Ishikawa (cell line): Measurements from ENCODE around the gene ZBTB2.

ENCODE experiments used
- CEBPB ChIP-seq: IDR thresholded peaks from 2 replicates; pipeline ENCODE4 v1.6.1; 2012
- CREB1 ChIP-seq: IDR thresholded peaks from 2 replicates; pipeline ENCODE4 v1.6.1; 2012; ENCODE audit warnings: low read depth
- EGR1 ChIP-seq: IDR thresholded peaks from 2 replicates; pipeline ENCODE4 v1.6.1; 2012
- EP300 ChIP-seq: IDR thresholded peaks from 2 replicates; pipeline ENCODE4 v1.6.1; 2012; ENCODE audit warnings: borderline replicate concordance
- FOXM1 ChIP-seq: IDR thresholded peaks from 2 replicates; pipeline ENCODE4 v1.6.1; 2012; ENCODE audit warnings: low read depth, borderline replicate concordance
- NFIC ChIP-seq: IDR thresholded peaks from 2 replicates; pipeline ENCODE4 v1.6.1; 2012
- RAD21 ChIP-seq: IDR thresholded peaks from 2 replicates; pipeline ENCODE4 v1.6.1; 2012; ENCODE audit warnings: low read depth
- TAF1 ChIP-seq: IDR thresholded peaks from 2 replicates; pipeline ENCODE4 v1.6.1; 2012; ENCODE audit warnings: low read depth, mild to moderate bottlenecking
- TCF12 ChIP-seq: IDR thresholded peaks from 2 replicates; pipeline ENCODE4 v1.6.1; 2012; ENCODE audit warnings: low read depth
- TEAD4 ChIP-seq: IDR thresholded peaks from 2 replicates; pipeline ENCODE4 v1.6.1; 2012
- YY1 ChIP-seq: IDR thresholded peaks from 2 replicates; pipeline ENCODE4 v1.6.1; 2012; ENCODE audit warnings: low read depth
- ZBTB7A ChIP-seq: IDR thresholded peaks from 2 replicates; pipeline ENCODE4 v1.6.1; 2012; ENCODE audit warnings: low read depth
- TF ChIP-seq, protein P1 (sequence below): IDR thresholded peaks from 2 replicates; pipeline ENCODE4 v1.6.1; 2012
- TF ChIP-seq, protein P2 (sequence below): IDR thresholded peaks from 2 replicates; pipeline ENCODE4 v1.6.1; 2012; ENCODE audit warnings: low read depth, mild to moderate bottlenecking
- TF ChIP-seq, protein P3 (sequence below): IDR thresholded peaks from 2 replicates; pipeline ENCODE4 v1.6.1; 2012

The ZBTB2 gene

DNA sequence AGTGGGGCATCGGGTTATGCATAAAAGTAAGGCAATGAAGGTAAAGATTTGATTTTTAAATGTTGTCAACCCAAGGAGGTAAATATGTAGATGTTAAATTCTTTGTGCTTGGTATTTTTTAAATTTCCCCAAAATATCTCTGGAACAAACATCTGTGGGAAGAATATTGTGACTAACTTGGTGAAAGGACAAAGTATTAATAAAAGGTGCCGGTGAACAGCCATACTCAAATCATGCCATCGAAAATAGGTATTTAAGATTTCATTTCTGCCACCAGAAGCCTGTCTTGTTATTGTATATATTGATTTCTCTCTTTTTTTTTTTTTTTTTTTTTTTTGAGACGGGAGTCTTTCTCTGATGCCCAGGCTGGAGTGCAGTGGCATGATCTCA is 12.6 kb upstream of the ZBTB2 start:
- no peak for TF ChIP-seq RAD21
- TF ChIP-seq TAF1: no peak
- TF ChIP-seq NFIC: no peak
- TF ChIP-seq YY1: no peak
- no peak for TF ChIP-seq FOXM1
- TF ChIP-seq CREB1: no peak
- no peak for TF ChIP-seq EGR1
- TF ChIP-seq, protein P1, sequence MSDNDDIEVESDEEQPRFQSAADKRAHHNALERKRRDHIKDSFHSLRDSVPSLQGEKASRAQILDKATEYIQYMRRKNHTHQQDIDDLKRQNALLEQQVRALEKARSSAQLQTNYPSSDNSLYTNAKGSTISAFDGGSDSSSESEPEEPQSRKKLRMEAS: no peak
- TF ChIP-seq EP300: no peak
- no peak for TF ChIP-seq TCF12
- TF ChIP-seq CEBPB: no peak
- TF ChIP-seq, protein P2, sequence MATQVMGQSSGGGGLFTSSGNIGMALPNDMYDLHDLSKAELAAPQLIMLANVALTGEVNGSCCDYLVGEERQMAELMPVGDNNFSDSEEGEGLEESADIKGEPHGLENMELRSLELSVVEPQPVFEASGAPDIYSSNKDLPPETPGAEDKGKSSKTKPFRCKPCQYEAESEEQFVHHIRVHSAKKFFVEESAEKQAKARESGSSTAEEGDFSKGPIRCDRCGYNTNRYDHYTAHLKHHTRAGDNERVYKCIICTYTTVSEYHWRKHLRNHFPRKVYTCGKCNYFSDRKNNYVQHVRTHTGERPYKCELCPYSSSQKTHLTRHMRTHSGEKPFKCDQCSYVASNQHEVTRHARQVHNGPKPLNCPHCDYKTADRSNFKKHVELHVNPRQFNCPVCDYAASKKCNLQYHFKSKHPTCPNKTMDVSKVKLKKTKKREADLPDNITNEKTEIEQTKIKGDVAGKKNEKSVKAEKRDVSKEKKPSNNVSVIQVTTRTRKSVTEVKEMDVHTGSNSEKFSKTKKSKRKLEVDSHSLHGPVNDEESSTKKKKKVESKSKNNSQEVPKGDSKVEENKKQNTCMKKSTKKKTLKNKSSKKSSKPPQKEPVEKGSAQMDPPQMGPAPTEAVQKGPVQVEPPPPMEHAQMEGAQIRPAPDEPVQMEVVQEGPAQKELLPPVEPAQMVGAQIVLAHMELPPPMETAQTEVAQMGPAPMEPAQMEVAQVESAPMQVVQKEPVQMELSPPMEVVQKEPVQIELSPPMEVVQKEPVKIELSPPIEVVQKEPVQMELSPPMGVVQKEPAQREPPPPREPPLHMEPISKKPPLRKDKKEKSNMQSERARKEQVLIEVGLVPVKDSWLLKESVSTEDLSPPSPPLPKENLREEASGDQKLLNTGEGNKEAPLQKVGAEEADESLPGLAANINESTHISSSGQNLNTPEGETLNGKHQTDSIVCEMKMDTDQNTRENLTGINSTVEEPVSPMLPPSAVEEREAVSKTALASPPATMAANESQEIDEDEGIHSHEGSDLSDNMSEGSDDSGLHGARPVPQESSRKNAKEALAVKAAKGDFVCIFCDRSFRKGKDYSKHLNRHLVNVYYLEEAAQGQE: no peak
- TF ChIP-seq, protein P3, sequence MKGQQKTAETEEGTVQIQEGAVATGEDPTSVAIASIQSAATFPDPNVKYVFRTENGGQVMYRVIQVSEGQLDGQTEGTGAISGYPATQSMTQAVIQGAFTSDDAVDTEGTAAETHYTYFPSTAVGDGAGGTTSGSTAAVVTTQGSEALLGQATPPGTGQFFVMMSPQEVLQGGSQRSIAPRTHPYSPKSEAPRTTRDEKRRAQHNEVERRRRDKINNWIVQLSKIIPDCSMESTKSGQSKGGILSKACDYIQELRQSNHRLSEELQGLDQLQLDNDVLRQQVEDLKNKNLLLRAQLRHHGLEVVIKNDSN: no peak
- no peak for TF ChIP-seq ZBTB7A

DNA sequence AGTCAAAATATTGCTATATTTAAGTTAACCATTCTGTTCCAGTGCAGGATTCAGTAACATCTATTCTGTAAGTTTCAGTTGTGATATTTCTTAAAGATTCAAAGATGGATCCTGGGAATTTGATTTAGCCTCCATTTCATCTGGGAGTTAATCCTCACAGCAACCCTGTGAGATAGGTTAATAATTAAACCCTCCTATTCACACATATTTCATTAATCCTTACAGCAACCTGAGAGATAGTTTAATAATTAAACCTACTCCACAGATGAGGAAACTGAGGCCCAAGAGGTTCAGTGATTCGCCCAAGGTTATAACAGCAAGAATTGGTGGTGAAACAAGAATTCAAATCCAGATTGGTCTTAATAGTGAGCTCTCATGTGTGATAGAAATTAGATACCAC is 10.9 kb upstream of the ZBTB2 start:
- TF ChIP-seq TAF1 (no peak), ZBTB7A (no peak), FOXM1 (no peak), CREB1 (no peak), TCF12 (no peak), RAD21 (no peak), TEAD4 (no peak), YY1 (no peak), EGR1 (no peak), EP300 (no peak), NFIC (no peak), CEBPB (no peak)
- TF ChIP-seq, protein P1: no peak
- TF ChIP-seq, protein P3: no peak
- TF ChIP-seq, protein P2: no peak

DNA sequence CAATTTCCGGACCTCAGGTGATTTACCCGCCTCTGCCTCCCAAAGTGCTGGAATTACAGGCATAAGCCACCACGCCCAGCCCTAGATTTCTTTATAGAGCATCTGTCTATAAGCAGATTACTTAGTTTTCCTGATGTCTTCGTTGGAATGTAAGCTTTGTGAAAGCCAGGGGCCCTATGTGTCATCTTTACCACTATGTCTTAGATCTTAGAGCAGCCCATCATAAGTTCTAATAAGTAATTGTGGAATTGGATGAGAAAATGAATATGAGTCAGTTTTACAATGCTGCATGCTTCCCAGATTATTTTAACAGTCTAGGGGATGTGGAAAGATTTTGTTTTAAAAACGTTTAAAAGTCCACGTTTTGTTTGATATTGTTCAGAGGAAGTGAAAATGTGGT is 9.1 kb upstream of the ZBTB2 start:
- TF ChIP-seq RAD21 (no peak), EP300 (no peak)

DNA sequence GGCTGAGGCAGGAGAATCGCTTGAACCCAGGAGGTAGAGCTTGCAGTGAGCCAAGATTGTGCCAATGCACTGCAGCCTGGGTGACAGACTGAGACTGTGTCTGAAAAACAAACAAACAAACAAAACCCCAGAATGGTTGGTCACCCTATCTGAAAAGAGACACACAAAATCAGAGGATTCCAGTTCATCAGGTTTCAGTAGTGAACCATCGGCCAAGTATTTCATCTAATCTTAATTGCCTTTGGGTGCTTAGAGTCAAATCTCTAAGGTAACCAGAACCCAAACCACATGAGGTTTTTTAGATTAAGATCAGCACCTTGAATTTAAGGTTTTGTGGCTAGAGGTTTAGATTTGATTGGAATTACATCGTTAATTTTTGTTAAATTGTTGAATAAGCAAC is 8.3 kb upstream of the ZBTB2 start:
- no peak for TF ChIP-seq ZBTB7A

DNA sequence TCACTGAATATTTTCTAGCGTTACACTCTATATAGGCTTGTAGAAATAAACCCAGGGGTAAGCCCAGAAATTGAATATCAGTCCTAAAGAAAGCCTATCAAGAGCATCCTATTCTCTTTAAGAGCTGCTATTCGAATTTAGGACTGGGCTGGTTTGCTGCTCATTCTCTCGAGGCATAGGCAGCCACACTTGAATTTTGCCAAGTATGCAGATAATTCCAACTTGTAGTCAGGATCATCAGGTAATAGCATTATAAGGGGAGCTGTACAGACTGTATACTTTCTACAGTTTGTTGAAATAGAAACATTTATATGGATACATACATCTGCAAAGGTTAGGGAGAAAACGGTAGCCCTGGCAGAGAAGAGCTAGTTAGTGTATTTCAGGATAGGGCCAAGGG is 2.1 kb upstream of the ZBTB2 start:
- TF ChIP-seq EGR1: no peak

DNA sequence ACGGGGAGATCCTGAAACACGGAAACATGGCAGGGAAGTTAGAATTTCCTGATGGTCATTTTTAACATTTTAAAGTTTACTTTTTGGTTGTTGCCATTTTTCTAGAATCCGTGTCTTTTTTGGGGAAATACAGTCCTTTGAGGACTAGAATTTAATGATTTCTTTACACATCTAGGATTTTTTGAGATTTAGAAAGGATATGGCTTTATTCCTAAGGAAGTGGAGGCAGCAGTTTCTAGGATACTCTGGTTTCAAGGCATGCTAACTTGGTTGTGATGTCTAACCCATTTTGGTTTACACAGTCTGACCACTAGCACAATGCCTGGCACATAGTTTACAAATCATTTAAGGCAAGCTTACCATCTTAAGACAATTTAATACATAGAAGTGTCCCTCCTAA is 1.1 kb upstream of the ZBTB2 start:
- TF ChIP-seq FOXM1 (no peak), CEBPB (no peak), EGR1 (no peak), NFIC (no peak), TAF1 (no peak), CREB1 (no peak), TEAD4 (no peak)
- TF ChIP-seq, protein P3: no peak
- TF ChIP-seq, protein P1: no peak

DNA sequence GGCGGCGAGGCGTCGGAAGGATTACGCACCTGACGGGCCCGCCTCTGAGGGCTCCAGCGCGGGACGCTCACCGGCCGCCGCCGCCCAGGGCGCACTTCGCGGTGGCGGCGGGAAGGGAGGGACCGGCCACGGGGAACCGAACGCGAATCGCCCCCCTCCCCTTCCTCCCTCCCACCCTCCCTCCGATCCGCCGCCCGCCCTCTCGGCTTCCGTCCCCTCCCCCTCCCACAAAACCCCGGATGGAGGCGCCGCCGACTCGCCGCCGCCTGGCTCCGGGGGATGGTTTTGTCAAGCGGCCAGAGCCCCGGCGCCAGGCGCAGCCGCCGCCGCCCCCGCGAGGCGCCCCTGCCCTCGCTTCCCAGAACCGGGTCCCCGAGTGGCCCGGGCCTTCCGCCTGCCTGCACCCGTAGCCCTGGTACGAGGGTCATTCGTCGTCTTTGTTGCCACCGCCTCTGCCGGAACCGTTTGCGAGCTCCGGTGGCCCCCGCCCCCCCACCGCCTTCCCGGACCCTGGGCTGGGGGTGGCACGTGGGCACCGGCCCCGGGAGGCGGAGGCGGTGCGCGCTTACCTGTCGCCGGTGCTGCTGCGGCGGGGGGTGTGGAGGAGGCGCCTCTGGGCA is 398 bp downstream of the ZBTB2 start:
- TF ChIP-seq ZBTB7A: peak; percentile 48; the same call in 1 of the 2 replicates
- TF ChIP-seq, protein P2: no peak
- peak; percentile 14; the same call in 1 of the 2 replicates for TF ChIP-seq TCF12
